CD8-positive, alpha-beta memory T cell (primary cell): Measurements from ENCODE around the gene TOE1. TPM values are rescaled to one million over a fixed set of nuclear protein-coding genes. Genes with fewer than 3 reads are reported as not detected.

Experiments used
- CTCF ChIA-PET: fragments of 350-600 bp; sonication (Branson Sonifier 250); formaldehyde crosslinking; loops from one replicate; lab custom pipeline; 2021; ENCODE audit warnings: antibody characterized with exemption; lab: Charles Lee
- POLR2A ChIA-PET: fragments of 350-600 bp; sonication (Branson Sonifier 250); formaldehyde crosslinking; loops from one replicate; lab custom pipeline; 2021; ENCODE audit warnings: antibody characterized with exemption; lab: Charles Lee
- DNase-seq, 5 donors: peaks; one replicate each; pipeline versions ENCODE4 v3.0.0 to v3.0.0-alpha.2; 2020 to 2022; ENCODE audit warnings: mixed read lengths in 1 of 5
- H3K27ac ChIP-seq: one replicate; pipeline ENCODE4 v1.7.0; 2013; ENCODE audit warnings: low read depth, mild to moderate bottlenecking, low read length, moderate library complexity
- H3K27me3 ChIP-seq: 2 replicates; pipeline ENCODE4 v1.7.0; 2013; ENCODE audit warnings: low read length, mild to moderate bottlenecking; ENCODE audit not compliant: insufficient read depth, poor library complexity, severe bottlenecking
- H3K36me3 ChIP-seq: 2 replicates; pipeline ENCODE4 v1.7.0; 2013; ENCODE audit warnings: mild to moderate bottlenecking, low read length, moderate library complexity; ENCODE audit not compliant: insufficient read depth
- H3K4me1 ChIP-seq: 2 replicates; pipeline ENCODE4 v1.7.0; 2013; ENCODE audit warnings: mild to moderate bottlenecking, low read length, moderate library complexity; ENCODE audit not compliant: insufficient read depth
- H3K4me3 ChIP-seq: 2 replicates; pipeline ENCODE4 v1.7.0; 2013; ENCODE audit warnings: mild to moderate bottlenecking, low read length
- H3K9me3 ChIP-seq: 2 replicates; pipeline ENCODE4 v1.7.0; 2013; ENCODE audit warnings: mild to moderate bottlenecking, low read length
- H3K27ac Mint-ChIP-seq, 8 donors: one replicate each; pipeline ENCODE4 v1.8.0; 2020 to 2021; ENCODE audit warnings: mixed read lengths in 8 of 8, mild to moderate bottlenecking in 6 of 8, inconsistent platforms in 3 of 8, moderate library complexity in 3 of 8
- H3K27me3 Mint-ChIP-seq, 2 donors: one replicate each; pipeline ENCODE4 v1.8.0; 2020 to 2021; ENCODE audit warnings: mixed read lengths in 2 of 2, mild to moderate bottlenecking in 1 of 2, moderate library complexity in 1 of 2
- H3K36me3 Mint-ChIP-seq, 3 donors: one replicate each; pipeline ENCODE4 v1.8.0; 2020 to 2021; ENCODE audit warnings: mixed read lengths in 3 of 3, inconsistent platforms in 1 of 3, mild to moderate bottlenecking in 1 of 3
- H3K4me1 Mint-ChIP-seq, 3 donors: one replicate each; pipeline ENCODE4 v1.8.0; 2020 to 2021; ENCODE audit warnings: mixed read lengths in 3 of 3, inconsistent platforms in 1 of 3, mild to moderate bottlenecking in 1 of 3
- H3K4me3 Mint-ChIP-seq, 7 donors: one replicate each; pipeline ENCODE4 v1.8.0; 2020 to 2021; ENCODE audit warnings: mixed read lengths in 7 of 7, mild to moderate bottlenecking in 6 of 7, moderate library complexity in 4 of 7, inconsistent platforms in 2 of 7
- H3K9me3 Mint-ChIP-seq, 5 donors: one replicate each; pipeline ENCODE4 v1.8.0; 2020 to 2022; ENCODE audit warnings: mixed read lengths in 5 of 5, mild to moderate bottlenecking in 3 of 5, moderate library complexity in 2 of 5, inconsistent platforms in 1 of 5
- polyA plus RNA-seq: library from polyadenylated mRNA; unstranded; fragments of 300-500 nt; fragmentation: Illumina TruSeq; gene quantifications from one replicate; pipeline ENCODE4 v1.2.3, GENCODE V29; 2021
- total RNA-seq, 2 experiments: library from RNA; stranded (reverse); gene quantifications; one replicate each; pipeline ENCODE4 v1.2.3, GENCODE V29; 2021

TOE1 gene
- total and polyA plus RNA-seq, 3 experiments from 2014 or later = 12.5 to 48.9 (median 46.4) TPM

DNA sequence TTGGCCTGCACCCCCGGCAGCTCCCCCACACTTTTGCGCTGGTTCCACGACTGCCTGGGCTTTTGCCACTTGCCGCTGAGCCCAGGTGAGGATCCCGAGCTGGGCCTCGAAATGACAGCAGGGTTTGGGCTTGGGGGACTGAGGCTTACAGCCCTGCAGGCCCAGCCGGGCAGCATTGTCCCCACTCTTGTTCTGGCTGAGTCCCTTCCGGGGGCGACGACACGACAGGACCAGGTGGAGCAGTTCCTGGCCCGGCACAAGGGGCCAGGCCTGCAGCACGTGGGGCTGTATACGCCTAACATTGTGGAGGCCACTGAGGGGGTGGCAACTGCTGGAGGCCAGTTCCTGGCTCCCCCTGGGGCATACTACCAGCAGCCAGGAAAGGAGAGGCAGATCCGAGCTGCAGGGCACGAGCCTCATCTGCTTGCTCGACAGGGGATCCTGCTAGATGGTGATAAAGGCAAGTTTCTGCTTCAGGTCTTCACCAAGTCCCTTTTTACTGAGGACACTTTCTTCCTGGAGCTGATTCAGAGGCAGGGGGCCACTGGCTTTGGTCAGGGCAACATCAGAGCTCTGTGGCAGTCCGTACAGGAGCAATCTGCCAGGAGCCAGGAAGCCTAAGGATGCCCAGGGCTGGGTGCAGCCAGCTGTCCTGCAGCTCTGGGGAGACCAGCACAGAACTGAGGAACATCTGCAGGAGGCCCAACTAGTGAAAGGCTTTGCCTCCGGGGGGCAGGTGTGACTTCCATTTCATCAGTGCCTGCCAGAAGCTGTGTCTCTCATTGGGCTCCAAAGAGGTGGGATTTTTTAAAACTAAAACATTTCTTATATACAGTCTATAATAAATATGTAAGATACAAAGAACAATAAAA lies 12.1 kb upstream of the TOE1 start:
- H3K27ac ChIP-seq = no peak overlapping the region
- H3K4me3 ChIP-seq = peak overlapping the region; percentile 79
- DNase-seq = no peak

DNA sequence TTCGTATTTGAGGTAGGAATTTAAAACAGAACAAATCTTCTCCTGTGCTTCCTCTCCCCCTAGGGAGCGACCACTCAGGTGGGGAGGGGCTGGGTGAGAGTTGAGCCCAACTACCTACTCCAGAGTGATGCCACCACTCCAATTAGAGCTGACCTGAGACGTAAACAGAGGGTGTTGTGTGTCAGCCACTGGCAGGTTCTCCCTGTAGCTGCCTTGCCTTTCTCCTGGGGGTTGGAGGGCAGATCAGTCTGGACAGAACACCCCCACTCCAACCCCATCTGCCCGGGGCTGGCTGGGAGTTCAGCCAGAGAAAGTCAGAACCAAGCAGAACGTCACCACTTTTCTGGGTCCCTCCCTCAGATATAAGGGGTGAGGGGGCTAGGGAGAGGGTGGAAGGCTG lies 11.3 kb upstream of the TOE1 start:
- CTCF ChIA-PET = interaction anchor here (1.7 to 2.0 kb wide), 2 partner anchors 28 to 165 kb away, joined by 5 to 6 read pairs; no protein-coding TSS in a partner anchor
- H3K4me3 Mint-ChIP-seq = peak overlapping the region in 6 of 7 donors; percentile 10 to 86 (median 63)
- H3K4me1 Mint-ChIP-seq = peaks cover 0 to 21% (median 6%) of the 10 kb centered on the region in 3 donors
- peak overlapping the region in 6 of 8 donors; percentile 1 to 54 (median 36) for H3K27ac Mint-ChIP-seq
- H3K9me3 Mint-ChIP-seq = no peaks in the 10 kb centered on the region
- H3K36me3 Mint-ChIP-seq = peaks cover 0 to 38% (median 2%) of the 10 kb centered on the region in 3 donors
- H3K27me3 ChIP-seq = no peaks in the 10 kb centered on the region
- no peaks in the 10 kb centered on the region for H3K9me3 ChIP-seq
- DNase-seq = no peak
- POLR2A ChIA-PET = interaction anchor here (1.7 to 3.1 kb wide), 2 partner anchors 11 to 25 kb away, joined by 6 to 33 read pairs; partner anchors contain the start of genes MUTYH and TOE1
- peaks cover 11% of the 10 kb centered on the region for H3K4me1 ChIP-seq
- H3K36me3 ChIP-seq = peaks cover 10% of the 10 kb centered on the region
- no peak overlapping the region for H3K27ac ChIP-seq
- H3K4me3 ChIP-seq = no peak overlapping the region
- H3K27me3 Mint-ChIP-seq = peaks cover 0 to 2% of the 10 kb centered on the region in 2 donors

More for the DNA sequence above, 12.1 kb upstream of the TOE1 start:
- Histone ChIP-seq H3K36me3 (peaks cover 4% of the 10 kb centered on the region), H3K27me3 (no peaks in the 10 kb centered on the region), H3K4me1 (peaks cover 11% of the 10 kb centered on the region), H3K9me3 (no peaks in the 10 kb centered on the region)
- H3K4me3 Mint-ChIP-seq = peak overlapping the region; percentile 32 to 87 (median 77)
- peak overlapping the region in 3 of 8 donors; percentile 8 to 82 (median 19) for H3K27ac Mint-ChIP-seq
- no peaks in the 10 kb centered on the region for H3K9me3 Mint-ChIP-seq
- peaks cover 0 to 2% of the 10 kb centered on the region in 2 donors for H3K27me3 Mint-ChIP-seq
- ChIA-PET CTCF (interaction anchor here (1.7 to 2.0 kb wide), 5 partner anchors 12 to 528 kb away, joined by 5 to 10 read pairs (median 6); partner anchors contain the start of genes MUTYH, PLK3 and TOE1), POLR2A (interaction anchor here (1.4 to 3.1 kb wide), 3 partner anchors 12 to 24 kb away, joined by 4 to 33 read pairs (median 6); partner anchors contain the start of genes MUTYH and TOE1)
- peaks cover 0 to 20% (median 6%) of the 10 kb centered on the region in 3 donors for H3K4me1 Mint-ChIP-seq
- H3K36me3 Mint-ChIP-seq = peaks cover 0 to 30% (median 2%) of the 10 kb centered on the region in 3 donors

DNA sequence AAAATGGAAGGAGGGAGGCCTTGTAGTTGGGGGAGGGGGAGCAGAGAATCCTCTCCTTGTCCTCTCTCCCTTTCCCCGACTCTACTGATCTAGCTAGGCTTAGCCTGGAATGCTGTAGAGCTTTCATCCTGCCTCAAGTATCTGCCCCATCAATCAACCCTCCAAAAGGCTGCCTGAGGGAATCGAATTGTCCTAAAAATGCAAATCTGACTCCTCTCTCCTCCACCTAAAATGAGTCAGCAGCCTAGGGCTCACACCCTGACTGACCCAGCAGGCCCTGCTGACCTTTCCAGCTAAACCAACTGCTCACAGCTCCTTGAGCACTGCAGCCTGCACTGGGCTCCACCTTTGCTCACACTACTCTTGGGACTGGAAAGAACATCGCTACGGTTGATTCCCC lies 10.5 kb upstream of the TOE1 start:
- Mint-ChIP-seq H3K4me1 (peaks cover 6 to 28% (median 9%) of the 10 kb centered on the region in 3 donors), H3K36me3 (peaks cover 0 to 45% (median 2%) of the 10 kb centered on the region in 3 donors), H3K9me3 (no peaks in the 10 kb centered on the region), H3K27ac (peak overlapping the region in 1 of 8 donors; percentile 41), H3K27me3 (peaks cover 0 to 2% of the 10 kb centered on the region in 2 donors), H3K4me3 (peak overlapping the region in 2 of 7 donors; percentile 22 to 49)
- Histone ChIP-seq H3K27me3 (no peaks in the 10 kb centered on the region), H3K36me3 (peaks cover 10% of the 10 kb centered on the region), H3K4me3 (no peak overlapping the region), H3K27ac (no peak overlapping the region), H3K4me1 (peaks cover 11% of the 10 kb centered on the region), H3K9me3 (no peaks in the 10 kb centered on the region)
- DNase-seq = no peak
- POLR2A ChIA-PET = interaction anchor here (1.7 kb wide), 1 partner anchor 26 kb away, joined by 6 read pairs; no protein-coding TSS in a partner anchor
- CTCF ChIA-PET = no interaction called here

DNA sequence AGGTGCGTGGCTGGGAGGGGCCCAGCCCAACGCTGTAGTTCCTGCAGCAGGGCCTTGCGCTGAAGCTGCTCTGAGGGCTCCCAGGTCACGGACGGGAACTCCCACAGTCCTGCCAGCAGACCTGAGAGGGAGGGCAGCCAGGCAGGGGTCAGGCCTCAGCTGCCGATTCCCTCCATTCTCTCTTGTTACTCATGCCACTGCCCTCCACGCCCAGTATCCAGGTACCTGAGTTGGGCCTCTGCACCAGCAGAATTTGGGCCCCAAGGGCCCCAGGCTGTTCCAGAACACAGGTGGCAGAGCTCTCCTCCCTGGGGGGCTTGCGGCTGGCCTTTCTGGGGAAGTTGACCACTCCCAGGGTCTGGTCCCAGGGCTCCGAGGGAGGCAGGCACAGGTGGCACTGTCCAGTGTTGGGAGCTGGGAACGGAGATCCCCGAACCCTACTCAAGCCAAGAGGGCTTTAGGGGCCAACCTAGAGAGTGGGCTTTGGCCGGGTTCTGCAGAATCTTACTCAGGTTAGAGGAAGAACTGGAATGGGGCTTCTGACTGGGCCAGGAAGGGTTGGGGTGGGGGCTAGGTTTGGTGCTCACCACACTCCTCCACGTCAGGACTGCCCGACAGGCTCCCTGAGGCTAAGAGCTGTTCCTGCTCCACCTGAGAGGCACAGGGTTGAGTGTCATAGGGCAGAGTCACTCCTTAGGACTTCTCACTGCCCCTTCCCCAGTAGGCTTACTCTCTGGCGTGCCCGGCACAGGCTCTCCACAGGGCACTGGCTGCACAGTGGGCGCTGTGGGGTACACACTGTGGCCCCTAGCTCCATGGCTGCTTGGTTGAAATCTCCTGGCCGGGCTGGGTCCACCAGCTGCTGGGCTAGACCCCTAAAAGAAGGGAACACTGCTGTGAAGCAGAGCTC lies 8.3 kb upstream of the TOE1 start:
- POLR2A ChIA-PET = no interaction called here
- no peaks in the 10 kb centered on the region for H3K9me3 Mint-ChIP-seq
- no peak overlapping the region for H3K4me3 Mint-ChIP-seq
- H3K27me3 Mint-ChIP-seq = peaks cover 0 to 2% of the 10 kb centered on the region in 2 donors
- Histone ChIP-seq H3K27me3 (no peaks in the 10 kb centered on the region), H3K4me3 (no peak overlapping the region), H3K4me1 (peaks cover 8% of the 10 kb centered on the region), H3K36me3 (peaks cover 10% of the 10 kb centered on the region), H3K9me3 (no peaks in the 10 kb centered on the region), H3K27ac (no peak overlapping the region)
- H3K36me3 Mint-ChIP-seq = peaks cover 0 to 49% (median 4%) of the 10 kb centered on the region in 3 donors
- H3K27ac Mint-ChIP-seq = no peak overlapping the region
- CTCF ChIA-PET = interaction anchor here (1.3 to 1.7 kb wide), 2 partner anchors 8 kb away, joined by 3 to 4 read pairs; partner anchors contain the start of genes MUTYH and TOE1
- H3K4me1 Mint-ChIP-seq = peaks cover 19 to 40% (median 21%) of the 10 kb centered on the region in 3 donors
- no peak for DNase-seq

DNA sequence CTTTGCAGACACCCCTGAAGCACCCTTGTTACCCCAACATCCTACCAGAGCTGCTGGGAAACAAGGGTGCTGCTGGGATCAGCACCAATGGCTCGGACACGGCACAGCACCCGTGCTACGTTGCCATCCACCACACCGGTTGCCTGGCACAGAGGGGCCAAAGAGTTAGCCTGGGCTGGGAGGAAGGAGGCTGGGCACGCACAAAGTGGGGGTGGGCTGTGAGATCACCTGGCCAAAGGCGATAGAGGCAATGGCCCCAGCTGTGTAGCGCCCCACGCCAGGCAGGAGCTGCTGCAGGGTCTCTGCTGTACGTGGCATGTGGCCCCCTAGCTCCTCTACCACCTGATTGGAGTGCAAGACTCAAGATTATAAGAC lies 7.6 kb upstream of the TOE1 start:
- H3K9me3 ChIP-seq = no peaks in the 10 kb centered on the region
- H3K36me3 Mint-ChIP-seq = peaks cover 0 to 49% (median 4%) of the 10 kb centered on the region in 3 donors
- POLR2A ChIA-PET = no interaction called here
- no peak for DNase-seq
- H3K27ac Mint-ChIP-seq = no peak overlapping the region
- peaks cover 5% of the 10 kb centered on the region for H3K4me1 ChIP-seq
- no peak overlapping the region for H3K4me3 ChIP-seq
- H3K4me1 Mint-ChIP-seq = peaks cover 19 to 41% (median 22%) of the 10 kb centered on the region in 3 donors
- H3K27me3 Mint-ChIP-seq = peaks cover 0 to 2% of the 10 kb centered on the region in 2 donors
- no peaks in the 10 kb centered on the region for H3K27me3 ChIP-seq
- CTCF ChIA-PET = interaction anchor here (1.3 kb wide), 1 partner anchor 8 kb away, joined by 3 read pairs; no protein-coding TSS in a partner anchor
- no peak overlapping the region for H3K4me3 Mint-ChIP-seq
- H3K27ac ChIP-seq = no peak overlapping the region
- H3K36me3 ChIP-seq = peaks cover 10% of the 10 kb centered on the region
- no peaks in the 10 kb centered on the region for H3K9me3 Mint-ChIP-seq

DNA sequence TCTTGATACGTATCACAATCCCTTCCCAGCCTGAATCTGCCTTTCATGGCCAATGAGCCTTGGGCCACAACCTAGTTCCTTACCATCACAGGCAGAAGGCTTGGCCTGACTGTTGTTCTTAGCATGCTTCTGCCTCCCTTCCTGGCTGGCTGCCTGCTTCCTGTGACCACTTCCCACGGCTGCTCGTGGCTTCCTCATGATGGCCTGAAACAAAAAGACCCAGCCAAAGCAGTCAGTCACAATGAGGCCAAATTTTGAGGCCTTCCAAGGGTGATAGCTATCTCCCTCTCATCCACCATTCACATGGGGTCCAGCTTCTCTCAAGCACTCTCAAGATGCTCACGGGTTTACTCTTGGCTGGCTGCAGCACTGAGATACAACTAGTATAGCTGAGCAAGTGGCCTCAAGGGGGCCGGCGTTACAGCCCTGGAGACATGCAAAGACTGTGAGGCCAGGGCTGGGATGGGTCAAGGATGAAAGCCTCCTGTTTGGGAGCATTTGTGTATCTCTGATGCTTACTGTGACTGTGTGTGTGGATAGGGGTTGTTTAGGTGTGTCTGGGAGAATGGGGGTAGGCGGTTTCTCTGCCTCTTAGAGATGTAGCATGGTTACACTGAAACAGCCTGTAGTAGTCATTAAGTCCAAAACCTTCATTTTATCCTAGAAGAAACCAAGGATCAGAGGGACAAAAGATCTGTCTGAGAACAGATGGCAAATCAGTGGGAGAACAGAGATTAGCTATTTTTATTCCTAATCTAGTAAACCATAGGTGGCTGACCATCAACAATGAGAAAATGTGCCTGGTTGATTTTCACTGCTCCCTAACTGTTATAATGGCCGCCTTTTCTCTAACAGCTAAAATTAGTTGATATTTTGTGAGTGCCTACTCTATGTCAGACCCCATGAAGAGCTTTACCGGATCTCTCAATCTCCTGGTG lies 5.4 kb upstream of the TOE1 start:
- no peaks in the 10 kb centered on the region for H3K9me3 Mint-ChIP-seq
- no peaks in the 10 kb centered on the region for H3K27me3 Mint-ChIP-seq
- no peaks in the 10 kb centered on the region for H3K9me3 ChIP-seq
- H3K4me1 Mint-ChIP-seq = peaks cover 31 to 50% (median 44%) of the 10 kb centered on the region in 3 donors
- no peak overlapping the region for H3K27ac ChIP-seq
- peaks cover 10% of the 10 kb centered on the region for H3K36me3 ChIP-seq
- H3K4me3 ChIP-seq = no peak overlapping the region
- H3K4me3 Mint-ChIP-seq = peak overlapping the region in 1 of 7 donors; percentile 31
- H3K36me3 Mint-ChIP-seq = peaks cover 0 to 48% (median 2%) of the 10 kb centered on the region in 3 donors
- H3K27me3 ChIP-seq = no peaks in the 10 kb centered on the region
- POLR2A ChIA-PET = no interaction called here
- peaks cover 16% of the 10 kb centered on the region for H3K4me1 ChIP-seq
- CTCF ChIA-PET = interaction anchor here (0.8 to 1.4 kb wide), 2 partner anchors 31 to 235 kb away, joined by 3 to 4 read pairs; no protein-coding TSS in a partner anchor
- H3K27ac Mint-ChIP-seq = peak overlapping the region in 7 of 8 donors; percentile 3 to 77 (median 47)
- DNase-seq = no peak
